Ovary (tissue), 9 donors: ENCODE data around the gene SPRY4. TPM values are rescaled to one million over a fixed set of nuclear protein-coding genes. Genes with fewer than 3 reads are reported as not detected.
"Not testable (repeated sequence)": the region's sequence is repeated elsewhere in the genome, so short reads cannot be mapped to it uniquely, and the experiment has no call there.

Source experiments
- DNase-seq, 5 donors: peaks; one replicate each; pipeline ENCODE4 v3.0.0-alpha.2; 2019 to 2020
- H3K27ac ChIP-seq, 2 donors: fragments of 200-600 bp; one replicate each; pipeline versions ENCODE4 v1.5.1 to v1.8.0; 2019 to 2022
- H3K27me3 ChIP-seq: fragments of 200-600 bp; one replicate; pipeline ENCODE4 v1.8.0; 2022
- H3K36me3 ChIP-seq: fragments of 200-600 bp; sonication (generic); one replicate; pipeline ENCODE4 v1.5.1; 2019
- H3K4me1 ChIP-seq: one replicate; pipeline ENCODE4 v1.8.1; 2013; ENCODE audit warnings: mild to moderate bottlenecking, moderate library complexity; ENCODE audit not compliant: insufficient read depth
- H3K4me3 ChIP-seq: fragments of 200-600 bp; sonication (generic); one replicate; pipeline ENCODE4 v1.5.1; 2017
- H3K9me3 ChIP-seq, 2 donors: fragments of 200-600 bp in 1 of 2; sonication (generic) in 1 of 2; one replicate each; pipeline versions ENCODE4 v1.5.1 to v1.8.1; 2013 to 2019; ENCODE audit warnings: mild to moderate bottlenecking in 1 of 2, moderate library complexity in 1 of 2
- CTCF ChIP-seq, 3 donors: fragments of 450-650 bp in 2 of 3; fragments of 200-600 bp in 1 of 3; IDR thresholded peaks; one replicate each; pipeline versions ENCODE4 v1.5.1 to v1.8.0; 2016 to 2022; ENCODE audit warnings: antibody characterized with exemption in 3 of 3, mild to moderate bottlenecking in 1 of 3
- EP300 ChIP-seq: sonication (generic); formaldehyde crosslinking; IDR thresholded peaks from one replicate; pipeline ENCODE4 v1.6.1; 2017; ENCODE audit warnings: antibody characterized with exemption
- POLR2A ChIP-seq: fragments of 450-650 bp; IDR thresholded peaks from one replicate; pipeline ENCODE4 v1.6.1; 2017; ENCODE audit warnings: antibody characterized with exemption, mild to moderate bottlenecking, moderate library complexity
- WGBS, 3 donors: extraction: QIAGEN DNeasy Blood & Tissue Kit in 1 of 3; methylation state at CpG; one replicate each; pipeline versions ENCODE4 v1.1.5 to v1.1.7; 2013 to 2017; 5-methylcytosine and 5-hydroxymethylcytosine counted together
- intact Hi-C, 4 donors: fragments of 100-400 bp; cut with DNase I; formaldehyde crosslinking; loops; one replicate each; pipeline versions ENCODE4 v1.11.0 to v1.15.1; 2022 to 2023
- polyA plus RNA-seq, 2 donors: library from polyadenylated mRNA; stranded (reverse); fragments of 200-250 nt in 1 of 2; fragments of 350-450 nt in 1 of 2; fragmentation: Illumina TruSeq in 1 of 2; extraction: RNeasy Lipid Tissue Mini Kit (QIAGEN cat#74804) in 1 of 2; gene quantifications; one replicate each; pipeline ENCODE4 v1.2.3, GENCODE V29; 2013 to 2014
- total RNA-seq, 7 donors: library from RNA; depleted of rRNA in 2 of 7; stranded (reverse); fragments of >200 nt in 2 of 7; fragmentation: NEBNext Ultra II Directional in 3 of 7; extraction: Animal tissue kit (Norgen Biotek cat#: 25700) in 3 of 7; gene quantifications; one replicate each; pipeline versions ENCODE4 v1.1.0 to v1.2.4, GENCODE V29; 2016 to 2023
- donor health status: DM: no; HTN: no; CAD: no; lungs with moderate emphysema.
- donor health status: DM: no; HTN: no; CAD: no.
- donor health status: Bipolar disorder and iron deficiency.
- donor health status: DM: yes; HTN: yes; CAD: no.
- donor health status: DM: no; HTN: no; CAD: no.
- donor health status: DM: yes; HTN: yes; CAD: no.

The SPRY4 gene
- total and polyA plus RNA-seq, 9 donors = 1.9 to 15.9 (median 5.5) TPM

GRCh38 chr5:142363619-142363963 lies 38.8 kb upstream of the SPRY4 start:
- Histone ChIP-seq H3K9me3 (no peaks in the 10 kb centered on the region), H3K36me3 (no peaks in the 10 kb centered on the region), H3K4me3 (no peak overlapping the region), H3K4me1 (peaks cover 1% of the 10 kb centered on the region), H3K27ac (no peak overlapping the region), H3K27me3 (no peaks in the 10 kb centered on the region)
- intact Hi-C loops = no loop called here
- no peak for TF ChIP-seq POLR2A
- no peak for TF ChIP-seq EP300
- no peak for TF ChIP-seq CTCF (IDR thresholded peaks at IDR 0.05)
- 92 to 94% (median 94%) methylated on average over 5 of the region's 5 CpGs for WGBS, 3 donors
- no peak for DNase-seq

GRCh38 chr5:142362193-142362592 lies 37.4 kb upstream of the SPRY4 start:
- 80 to 83% (median 80%) methylated on average over 11 of the region's 11 CpGs for WGBS, 3 donors
- H3K36me3 ChIP-seq, H3K4me3 ChIP-seq, intact Hi-C loops, H3K4me1 ChIP-seq, H3K27me3 ChIP-seq, H3K9me3 ChIP-seq, DNase-seq: not testable (repeated sequence)
- H3K27ac ChIP-seq = peak overlapping the region in 1 of 2 donors; percentile 64

DNA sequence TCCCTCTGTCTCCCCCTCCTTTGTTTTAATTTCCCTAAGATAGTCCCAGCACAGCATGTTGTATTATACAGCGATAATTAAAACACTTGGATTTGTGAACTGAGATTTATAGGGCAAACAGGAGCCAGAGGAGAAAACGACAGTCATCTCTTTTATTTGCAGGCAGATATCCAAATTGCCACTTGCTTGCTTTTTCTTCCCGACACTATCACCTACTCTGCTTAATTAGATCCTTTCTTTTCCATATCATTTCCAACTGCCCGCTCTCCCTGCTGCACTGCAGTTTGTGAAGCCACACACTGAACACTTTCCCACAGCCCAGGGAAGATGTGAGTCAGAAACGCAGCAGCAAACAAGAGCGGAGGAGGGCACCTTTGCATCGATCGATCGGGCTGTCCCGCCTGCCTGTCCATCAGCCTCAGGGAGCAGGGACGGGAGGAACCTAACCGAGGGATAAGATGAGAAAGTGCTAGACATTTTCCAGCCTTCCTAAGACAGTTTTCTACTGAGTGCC lies 35.8 kb upstream of the SPRY4 start:
- no peak overlapping the region for H3K4me3 ChIP-seq
- H3K9me3 ChIP-seq = no peaks in the 10 kb centered on the region
- H3K27ac ChIP-seq = no peak overlapping the region
- no peak for TF ChIP-seq EP300
- no peak for TF ChIP-seq CTCF (IDR thresholded peaks at IDR 0.05)
- no peak for TF ChIP-seq POLR2A
- no peaks in the 10 kb centered on the region for H3K36me3 ChIP-seq
- H3K27me3 ChIP-seq = no peaks in the 10 kb centered on the region
- H3K4me1 ChIP-seq = peaks cover 3% of the 10 kb centered on the region
- intact Hi-C loops = no loop called here
- 37 to 54% (median 46%) methylated on average over 12 of the region's 12 CpGs for WGBS, 3 donors
- DNase-seq = no peak

GRCh38 chr5:142360051-142360498 lies 35.3 kb upstream of the SPRY4 start:
- H3K27me3 ChIP-seq = no peaks in the 10 kb centered on the region
- no peak overlapping the region for H3K4me3 ChIP-seq
- WGBS, 3 donors = 91 to 100% (median 97%) methylated on average over 1 of the region's 1 CpG
- H3K36me3 ChIP-seq = no peaks in the 10 kb centered on the region
- H3K9me3 ChIP-seq = no peaks in the 10 kb centered on the region
- no peak overlapping the region for H3K27ac ChIP-seq
- TF ChIP-seq CTCF (IDR thresholded peaks at IDR 0.05) = no peak
- TF ChIP-seq EP300 = no peak
- TF ChIP-seq POLR2A = no peak
- no peak for DNase-seq
- peaks cover 3% of the 10 kb centered on the region for H3K4me1 ChIP-seq
- intact Hi-C loops = no loop called here

DNA sequence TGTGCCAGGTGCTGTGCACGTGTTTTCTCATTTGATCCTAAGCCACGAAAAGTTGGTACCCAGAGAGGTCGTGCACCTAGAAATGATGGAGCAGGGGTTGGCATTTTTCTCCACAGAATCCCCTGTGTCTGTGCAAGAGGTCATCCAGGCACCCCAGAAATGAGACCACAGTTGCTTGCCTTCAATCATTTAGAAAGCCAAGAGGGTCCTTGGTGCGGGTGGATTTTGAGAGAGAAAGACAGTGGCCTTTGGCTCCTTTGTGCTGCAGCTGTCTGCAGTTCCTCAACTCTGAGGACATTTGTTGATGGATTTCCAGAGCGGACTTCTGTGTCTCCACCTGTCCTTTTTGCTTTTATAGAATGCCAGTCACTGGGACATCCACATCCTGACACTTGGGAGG lies 33.8 kb upstream of the SPRY4 start:
- TF ChIP-seq EP300 = no peak
- TF ChIP-seq POLR2A = no peak
- no peak for TF ChIP-seq CTCF (IDR thresholded peaks at IDR 0.05)
- WGBS, 3 donors = 96 to 97% (median 96%) methylated on average over 5 of the region's 5 CpGs
- Histone ChIP-seq H3K36me3 (no peaks in the 10 kb centered on the region), H3K27ac (no peak overlapping the region), H3K27me3 (no peaks in the 10 kb centered on the region), H3K4me3 (no peak overlapping the region), H3K9me3 (no peaks in the 10 kb centered on the region), H3K4me1 (peaks cover 3% of the 10 kb centered on the region)
- no peak for DNase-seq
- intact Hi-C loops = no loop called here
